Osteoblast (primary cell): ENCODE results near the gene RAP1GAP. TPM values are rescaled to one million over a fixed set of nuclear protein-coding genes. Genes with fewer than 3 reads are reported as not detected.
"Not testable (repeated sequence)": the region's sequence is repeated elsewhere in the genome, so short reads cannot be mapped to it uniquely, and the experiment has no call there.

Source experiments
- DNase-seq: peaks from one replicate; pipeline ENCODE4 v3.0.0; 2011; ENCODE audit warnings: low spot score, mixed read lengths; ENCODE audit not compliant: insufficient read length; ENCODE audit errors: missing footprints
- H2AFZ ChIP-seq: 2 replicates; pipeline ENCODE4 v1.6.0; 2011; ENCODE audit warnings: mild to moderate bottlenecking, low read length
- H3K27ac ChIP-seq: 2 replicates; pipeline ENCODE4 v1.5.1; 2011; ENCODE audit warnings: mild to moderate bottlenecking, low read depth, low read length, moderate library complexity
- H3K27me3 ChIP-seq: 2 replicates; pipeline ENCODE4 v1.6.0; 2012; ENCODE audit warnings: mild to moderate bottlenecking, control low read depth, inconsistent platforms, low read length, moderate library complexity; ENCODE audit not compliant: insufficient read depth
- H3K36me3 ChIP-seq: 2 replicates; pipeline ENCODE4 v1.5.1; 2011; ENCODE audit warnings: mild to moderate bottlenecking, low read length, control low read depth, moderate library complexity; ENCODE audit not compliant: insufficient read depth
- H3K4me1 ChIP-seq: 2 replicates; pipeline ENCODE4 v1.5.1; 2011; ENCODE audit warnings: mild to moderate bottlenecking, low read length, control low read depth, moderate library complexity; ENCODE audit not compliant: insufficient read depth
- H3K4me2 ChIP-seq: 2 replicates; pipeline ENCODE4 v1.6.0; 2011; ENCODE audit warnings: mild to moderate bottlenecking, low read length; ENCODE audit not compliant: insufficient read depth
- H3K4me3 ChIP-seq: fragments of 200-600 bp; sonication (generic); 3 replicates; pipeline ENCODE4 v1.5.1; 2012; ENCODE audit warnings: mild to moderate bottlenecking, low read length, inconsistent platforms; ENCODE audit not compliant: insufficient read depth
- H3K79me2 ChIP-seq: 2 replicates; pipeline ENCODE4 v1.6.0; 2012; ENCODE audit warnings: mild to moderate bottlenecking, low read length, control low read depth, inconsistent platforms; ENCODE audit not compliant: insufficient read depth
- H3K9me3 ChIP-seq: 2 replicates; pipeline ENCODE4 v1.5.1; 2011; ENCODE audit warnings: low read depth, low read length, control low read depth
- H4K20me1 ChIP-seq: 2 replicates; pipeline ENCODE4 v1.6.0; 2012; ENCODE audit warnings: mild to moderate bottlenecking, low read length, control low read depth; ENCODE audit not compliant: insufficient read depth
- total RNA-seq: library from RNA; depleted of rRNA; stranded (reverse); fragments of >200 nt; gene quantifications from 2 replicates; pipeline ENCODE4 v1.2.3, GENCODE V29; 2012
- TF ChIP-seq, protein P1 (sequence below): IDR thresholded peaks from 2 replicates; pipeline ENCODE4 v1.5.1; 2011; ENCODE audit warnings: mild to moderate bottlenecking, low read depth, low read length, moderate library complexity; ENCODE audit errors: extremely low read depth

Gene RAP1GAP
- total RNA-seq, 1 donor: under 0.01 TPM

DNA sequence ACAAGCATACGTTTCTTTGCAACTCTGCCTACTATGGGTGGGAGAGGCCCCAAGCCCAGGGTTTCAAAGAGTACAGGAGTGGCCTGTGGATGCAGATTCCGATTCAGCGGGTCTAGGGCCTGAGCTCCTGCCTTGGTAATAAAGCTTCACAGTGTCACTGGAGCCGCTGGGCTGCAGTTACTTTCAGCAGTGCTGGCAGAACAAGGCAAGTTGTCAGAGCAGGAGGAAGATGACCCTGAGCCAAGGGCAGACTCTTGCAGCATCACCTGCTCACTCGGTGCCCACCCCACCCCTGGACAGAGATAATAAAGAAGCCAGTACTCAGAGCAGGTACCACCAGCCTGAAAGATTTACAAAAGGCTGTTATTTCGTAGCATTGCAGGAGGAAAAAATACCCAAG, 8.0 kb upstream of the RAP1GAP start:
- peaks cover 8% of the 10 kb centered on the region for H4K20me1 ChIP-seq
- no peaks in the 10 kb centered on the region for H3K27me3 ChIP-seq
- H3K36me3 ChIP-seq: peaks cover 22% of the 10 kb centered on the region
- H3K4me3 ChIP-seq: no peak overlapping the region
- H3K79me2 ChIP-seq: no peaks in the 10 kb centered on the region
- H2AFZ ChIP-seq: no peak overlapping the region
- H3K27ac ChIP-seq: no peak overlapping the region
- H3K9me3 ChIP-seq: no peaks in the 10 kb centered on the region
- H3K4me2 ChIP-seq: no peak overlapping the region
- TF ChIP-seq, protein P1, sequence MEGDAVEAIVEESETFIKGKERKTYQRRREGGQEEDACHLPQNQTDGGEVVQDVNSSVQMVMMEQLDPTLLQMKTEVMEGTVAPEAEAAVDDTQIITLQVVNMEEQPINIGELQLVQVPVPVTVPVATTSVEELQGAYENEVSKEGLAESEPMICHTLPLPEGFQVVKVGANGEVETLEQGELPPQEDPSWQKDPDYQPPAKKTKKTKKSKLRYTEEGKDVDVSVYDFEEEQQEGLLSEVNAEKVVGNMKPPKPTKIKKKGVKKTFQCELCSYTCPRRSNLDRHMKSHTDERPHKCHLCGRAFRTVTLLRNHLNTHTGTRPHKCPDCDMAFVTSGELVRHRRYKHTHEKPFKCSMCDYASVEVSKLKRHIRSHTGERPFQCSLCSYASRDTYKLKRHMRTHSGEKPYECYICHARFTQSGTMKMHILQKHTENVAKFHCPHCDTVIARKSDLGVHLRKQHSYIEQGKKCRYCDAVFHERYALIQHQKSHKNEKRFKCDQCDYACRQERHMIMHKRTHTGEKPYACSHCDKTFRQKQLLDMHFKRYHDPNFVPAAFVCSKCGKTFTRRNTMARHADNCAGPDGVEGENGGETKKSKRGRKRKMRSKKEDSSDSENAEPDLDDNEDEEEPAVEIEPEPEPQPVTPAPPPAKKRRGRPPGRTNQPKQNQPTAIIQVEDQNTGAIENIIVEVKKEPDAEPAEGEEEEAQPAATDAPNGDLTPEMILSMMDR: no peak
- DNase-seq: peak; percentile 0
- peaks cover 21% of the 10 kb centered on the region for H3K4me1 ChIP-seq

DNA sequence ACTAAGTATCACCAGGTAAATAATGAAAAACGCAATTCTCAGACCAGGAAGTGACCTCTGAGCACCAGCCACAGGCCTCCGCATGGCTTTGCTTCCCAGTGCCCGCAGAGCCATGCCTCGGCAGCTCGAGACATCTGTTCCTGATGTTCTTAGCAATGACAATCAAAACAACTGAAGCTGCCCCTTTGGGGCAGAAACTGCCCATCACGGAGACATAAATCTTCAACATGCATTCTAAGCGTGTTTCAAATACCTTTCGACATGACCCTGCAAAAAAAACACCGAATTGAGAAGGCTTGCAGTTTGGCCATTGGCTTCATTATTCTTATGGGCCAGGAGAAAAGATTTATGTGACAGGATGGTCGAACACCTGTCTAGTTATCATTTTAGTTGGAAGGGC, 5.8 kb upstream of the RAP1GAP start:
- DNase-seq: peak; percentile 14
- Histone ChIP-seq H3K4me2 (no peak overlapping the region), H2AFZ (no peak overlapping the region), H3K9me3 (no peaks in the 10 kb centered on the region), H3K4me3 (no peak overlapping the region), H3K36me3 (peaks cover 14% of the 10 kb centered on the region), H3K4me1 (peaks cover 24% of the 10 kb centered on the region), H3K27me3 (peaks cover 18% of the 10 kb centered on the region), H3K79me2 (no peaks in the 10 kb centered on the region), H4K20me1 (peaks cover 17% of the 10 kb centered on the region), H3K27ac (no peak overlapping the region)
- TF ChIP-seq, protein P1: no peak

GRCh38 chr1:21673853-21674252, 4.7 kb upstream of the RAP1GAP start:
- not testable (repeated sequence) for H3K36me3 ChIP-seq, H3K9me3 ChIP-seq, H2AFZ ChIP-seq, H3K79me2 ChIP-seq
- peak; percentile 53 for DNase-seq
- Histone ChIP-seq H3K4me1 (peaks cover 30% of the 10 kb centered on the region), H3K4me2 (peak overlapping the region; percentile 68), H3K27me3 (peaks cover 29% of the 10 kb centered on the region), H3K4me3 (peak overlapping the region; percentile 21), H4K20me1 (peaks cover 17% of the 10 kb centered on the region), H3K27ac (peak overlapping the region; percentile 87)

GRCh38 chr1:21673277-21673780, 4.2 kb upstream of the RAP1GAP start:
- DNase-seq: peak; percentile 90
- H3K4me1 ChIP-seq: peaks cover 30% of the 10 kb centered on the region
- H3K36me3 ChIP-seq: peaks cover 6% of the 10 kb centered on the region
- H3K4me3 ChIP-seq: peak overlapping the region; percentile 21
- TF ChIP-seq, protein P1: no peak
- no peak overlapping the region for H2AFZ ChIP-seq
- peak overlapping the region; percentile 68 for H3K4me2 ChIP-seq
- H3K9me3 ChIP-seq: no peaks in the 10 kb centered on the region
- no peaks in the 10 kb centered on the region for H3K79me2 ChIP-seq
- H4K20me1 ChIP-seq: peaks cover 17% of the 10 kb centered on the region
- H3K27ac ChIP-seq: peak overlapping the region; percentile 87
- peaks cover 34% of the 10 kb centered on the region for H3K27me3 ChIP-seq
